DOHH2 (cell line): ENCODE results near the gene MRPL48.

Experiments
- H3F3A ChIP-seq: fragments of 200-600 bp; sonication (generic), shearing (Covaris generic); 2 replicates; pipeline ENCODE4 v1.6.0; 2016; ENCODE audit warnings: antibody characterized with exemption, mild to moderate bottlenecking; ENCODE audit not compliant: control insufficient read depth, insufficient read depth
- H3K27ac ChIP-seq: fragments of 200-600 bp; sonication (generic); 2 replicates; pipeline ENCODE4 v1.5.1; 2014; ENCODE audit warnings: low read depth, mild to moderate bottlenecking, low read length, moderate library complexity
- H3K27me3 ChIP-seq: fragments of 200-600 bp; sonication (generic); 2 replicates; pipeline ENCODE4 v1.6.1; 2014; ENCODE audit warnings: mild to moderate bottlenecking, low read length, mixed read lengths; ENCODE audit not compliant: control insufficient read depth
- H3K36me3 ChIP-seq: fragments of 200-600 bp; sonication (generic); 2 replicates; pipeline ENCODE4 v1.6.1; 2014; ENCODE audit warnings: mild to moderate bottlenecking, low read length, moderate library complexity, mixed read lengths; ENCODE audit not compliant: control insufficient read depth
- H3K4me1 ChIP-seq: fragments of 200-600 bp; sonication (generic); 2 replicates; pipeline ENCODE4 v1.6.1; 2014; ENCODE audit warnings: mild to moderate bottlenecking, low read length, mixed read lengths; ENCODE audit not compliant: control insufficient read depth
- H3K4me2 ChIP-seq: fragments of 200-600 bp; sonication (generic); 2 replicates; pipeline ENCODE4 v1.6.0; 2014; ENCODE audit warnings: mild to moderate bottlenecking, low read length, moderate library complexity
- H3K4me3 ChIP-seq: fragments of 200-600 bp; sonication (generic); 2 replicates; pipeline ENCODE4 v1.5.1; 2014; ENCODE audit warnings: mild to moderate bottlenecking, low read length, mixed read lengths
- H3K79me2 ChIP-seq: fragments of 200-600 bp; sonication (generic); 2 replicates; pipeline ENCODE4 v1.6.1; 2014; ENCODE audit warnings: mild to moderate bottlenecking, low read length, mixed read lengths; ENCODE audit not compliant: control insufficient read depth
- H3K9me2 ChIP-seq: fragments of 200-600 bp; sonication (generic); replicated peaks from 2 replicates; pipeline ENCODE4 v1.6.1; 2014; ENCODE audit warnings: mild to moderate bottlenecking, low read length, mixed read lengths; ENCODE audit not compliant: control insufficient read depth
- H3K9me3 ChIP-seq: fragments of 200-600 bp; sonication (generic); 2 replicates; pipeline ENCODE4 v1.6.1; 2014; ENCODE audit warnings: antibody characterized with exemption, low read length, mixed read lengths; ENCODE audit not compliant: control insufficient read depth, insufficient read depth
- H4K20me1 ChIP-seq: fragments of 200-600 bp; sonication (generic); 2 replicates; pipeline ENCODE4 v1.6.0; 2014; ENCODE audit warnings: low read depth, mild to moderate bottlenecking, antibody characterized with exemption, low read length, moderate library complexity; ENCODE audit not compliant: control insufficient read depth, insufficient read depth
- EZH2phosphoT487 ChIP-seq: fragments of 200-600 bp; sonication (generic); IDR thresholded peaks from 2 replicates; pipeline ENCODE4 v1.6.1; 2017; ENCODE audit warnings: borderline replicate concordance, mild to moderate bottlenecking, antibody characterized with exemption, low read length, moderate library complexity, mixed read lengths
- TF ChIP-seq, protein P1 (sequence below): fragments of 200-600 bp; sonication (generic); IDR thresholded peaks from one replicate; pipeline ENCODE4 v1.5.1; 2014; ENCODE audit warnings: antibody characterized with exemption, mild to moderate bottlenecking, low read depth, low read length; ENCODE audit not compliant: poor library complexity, severe bottlenecking

Gene MRPL48

DNA sequence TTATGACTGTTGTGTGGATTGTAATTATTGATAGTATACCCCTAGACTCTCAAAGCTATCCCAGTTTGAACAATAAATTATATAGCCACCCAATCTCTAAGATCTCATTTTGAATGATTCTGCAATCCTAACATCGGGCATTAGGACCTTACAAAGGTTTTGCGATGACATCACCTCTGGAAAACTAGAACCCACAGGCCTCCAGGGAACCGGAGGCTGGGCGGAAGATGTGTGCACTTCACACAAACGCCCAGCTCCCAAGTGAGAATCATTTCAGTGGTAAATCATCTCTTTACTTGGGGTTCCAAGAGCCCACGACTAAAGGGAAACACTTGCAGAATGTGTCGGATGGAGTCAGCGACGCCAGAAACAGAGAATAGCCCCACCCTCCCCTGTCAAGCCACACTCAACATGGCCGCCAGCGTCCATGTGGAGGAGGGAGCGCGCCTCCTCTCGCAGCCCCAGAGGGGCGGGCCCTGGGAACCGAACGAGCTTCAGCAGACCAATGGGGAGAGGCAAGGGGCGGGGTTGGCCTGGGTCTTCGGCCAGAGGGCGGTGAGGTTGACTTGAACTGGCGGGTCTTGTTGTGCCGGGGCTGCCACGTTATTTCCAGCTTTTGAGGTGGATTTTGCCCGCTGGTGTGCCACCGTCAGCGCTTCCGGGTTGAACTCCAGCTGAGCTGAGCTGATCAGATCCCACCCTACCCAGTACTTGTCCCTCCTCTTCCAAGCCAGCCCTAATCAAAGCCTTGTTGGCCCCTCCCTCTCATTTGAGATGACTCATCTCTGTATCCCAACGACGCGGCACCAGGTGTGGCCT is 8.4 kb upstream of the MRPL48 start:
- H3K27ac ChIP-seq: peak overlapping the region; percentile 71
- TF ChIP-seq, protein P1, sequence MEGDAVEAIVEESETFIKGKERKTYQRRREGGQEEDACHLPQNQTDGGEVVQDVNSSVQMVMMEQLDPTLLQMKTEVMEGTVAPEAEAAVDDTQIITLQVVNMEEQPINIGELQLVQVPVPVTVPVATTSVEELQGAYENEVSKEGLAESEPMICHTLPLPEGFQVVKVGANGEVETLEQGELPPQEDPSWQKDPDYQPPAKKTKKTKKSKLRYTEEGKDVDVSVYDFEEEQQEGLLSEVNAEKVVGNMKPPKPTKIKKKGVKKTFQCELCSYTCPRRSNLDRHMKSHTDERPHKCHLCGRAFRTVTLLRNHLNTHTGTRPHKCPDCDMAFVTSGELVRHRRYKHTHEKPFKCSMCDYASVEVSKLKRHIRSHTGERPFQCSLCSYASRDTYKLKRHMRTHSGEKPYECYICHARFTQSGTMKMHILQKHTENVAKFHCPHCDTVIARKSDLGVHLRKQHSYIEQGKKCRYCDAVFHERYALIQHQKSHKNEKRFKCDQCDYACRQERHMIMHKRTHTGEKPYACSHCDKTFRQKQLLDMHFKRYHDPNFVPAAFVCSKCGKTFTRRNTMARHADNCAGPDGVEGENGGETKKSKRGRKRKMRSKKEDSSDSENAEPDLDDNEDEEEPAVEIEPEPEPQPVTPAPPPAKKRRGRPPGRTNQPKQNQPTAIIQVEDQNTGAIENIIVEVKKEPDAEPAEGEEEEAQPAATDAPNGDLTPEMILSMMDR: no peak
- H3F3A ChIP-seq: peaks cover 11% of the 10 kb centered on the region; the same call in 1 of the 2 replicates
- H3K4me3 ChIP-seq: peak overlapping the region; percentile 75
- peak overlapping the region; percentile 79 for H3K4me2 ChIP-seq
- H3K9me2 ChIP-seq: no peaks in the 10 kb centered on the region
- no peaks in the 10 kb centered on the region for H3K36me3 ChIP-seq
- H3K79me2 ChIP-seq: no peaks in the 10 kb centered on the region
- H4K20me1 ChIP-seq: no peaks in the 10 kb centered on the region
- no peaks in the 10 kb centered on the region for H3K27me3 ChIP-seq
- H3K9me3 ChIP-seq: no peaks in the 10 kb centered on the region
- H3K4me1 ChIP-seq: peaks cover 22% of the 10 kb centered on the region

DNA sequence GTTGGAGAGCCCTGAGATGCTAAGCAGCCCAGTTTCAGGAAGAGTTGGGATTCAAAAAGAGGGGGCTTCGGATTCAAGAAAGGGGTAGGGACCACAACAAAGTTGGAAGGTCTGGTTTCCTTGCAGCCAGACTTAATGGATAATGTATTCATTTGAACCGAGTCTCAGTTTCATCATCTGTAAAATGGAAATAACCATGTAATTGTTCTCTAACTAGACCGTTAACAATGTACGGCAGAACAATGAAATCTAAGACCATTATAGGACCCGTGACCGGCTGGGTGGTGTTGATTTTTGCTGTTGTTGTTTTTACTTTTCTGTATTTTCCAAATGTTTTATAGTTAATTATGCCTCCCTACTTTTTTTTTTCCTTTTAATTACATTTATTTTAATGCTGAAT is 6.4 kb upstream of the MRPL48 start:
- H3K27me3 ChIP-seq: no peaks in the 10 kb centered on the region
- H3K27ac ChIP-seq: no peak overlapping the region
- H3K9me2 ChIP-seq: no peaks in the 10 kb centered on the region
- H3K36me3 ChIP-seq: no peaks in the 10 kb centered on the region
- no peaks in the 10 kb centered on the region for H3K79me2 ChIP-seq
- H3K9me3 ChIP-seq: no peaks in the 10 kb centered on the region
- peaks cover 15% of the 10 kb centered on the region for H3F3A ChIP-seq
- TF ChIP-seq, protein P1: no peak
- no peak for TF ChIP-seq EZH2phosphoT487
- H4K20me1 ChIP-seq: no peaks in the 10 kb centered on the region
- H3K4me2 ChIP-seq: no peak overlapping the region
- H3K4me1 ChIP-seq: peaks cover 17% of the 10 kb centered on the region
- no peak overlapping the region for H3K4me3 ChIP-seq

DNA sequence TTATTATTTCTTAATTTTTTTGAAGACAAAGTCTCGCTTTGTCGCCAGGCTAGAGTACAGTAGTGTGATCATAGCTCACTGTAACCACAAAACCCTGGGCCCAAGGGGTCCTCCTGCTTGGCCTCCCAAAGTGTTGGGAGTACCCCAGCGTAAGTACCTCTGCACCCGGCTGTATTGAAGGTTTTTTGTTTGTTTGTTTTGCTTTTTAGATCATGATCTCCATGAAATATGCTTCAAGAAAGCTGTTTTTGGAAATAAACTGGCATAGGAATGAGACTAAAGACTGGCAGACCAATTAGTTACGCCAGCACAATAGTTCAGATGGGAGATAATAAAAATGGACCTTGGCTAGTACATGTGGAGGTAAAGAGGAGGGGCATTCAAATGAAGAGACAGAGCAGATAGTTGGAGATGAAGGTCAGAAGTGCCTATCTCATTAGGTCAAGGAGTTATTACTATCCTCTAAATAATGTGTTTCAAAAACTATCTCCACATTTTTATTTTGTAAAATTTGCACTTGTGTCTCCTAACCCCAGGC is 4.1 kb upstream of the MRPL48 start:
- no peak for TF ChIP-seq EZH2phosphoT487
- TF ChIP-seq, protein P1: no peak
- Histone ChIP-seq H3K4me2 (no peak overlapping the region), H3K27ac (no peak overlapping the region), H4K20me1 (no peaks in the 10 kb centered on the region), H3K36me3 (no peaks in the 10 kb centered on the region; the same call in 1 of the 2 replicates), H3K9me3 (no peaks in the 10 kb centered on the region), H3K9me2 (no peaks in the 10 kb centered on the region), H3F3A (peaks cover 18% of the 10 kb centered on the region), H3K27me3 (no peaks in the 10 kb centered on the region), H3K4me1 (peaks cover 23% of the 10 kb centered on the region), H3K4me3 (no peak overlapping the region), H3K79me2 (peaks cover 17% of the 10 kb centered on the region)
